ENCODE results near the gene CCDC12. TPM values are rescaled to one million over a fixed set of nuclear protein-coding genes. Genes with fewer than 3 reads are reported as not detected.
A peak's percentile ranks its signal among the peaks of the same experiment; 100 is the strongest.

The CCDC12 gene
- total and polyA plus RNA-seq, 2 donors (not counting 1 experiment from before 2014, with no cell fraction given) = 84.0 to 97.3 TPM

DNA sequence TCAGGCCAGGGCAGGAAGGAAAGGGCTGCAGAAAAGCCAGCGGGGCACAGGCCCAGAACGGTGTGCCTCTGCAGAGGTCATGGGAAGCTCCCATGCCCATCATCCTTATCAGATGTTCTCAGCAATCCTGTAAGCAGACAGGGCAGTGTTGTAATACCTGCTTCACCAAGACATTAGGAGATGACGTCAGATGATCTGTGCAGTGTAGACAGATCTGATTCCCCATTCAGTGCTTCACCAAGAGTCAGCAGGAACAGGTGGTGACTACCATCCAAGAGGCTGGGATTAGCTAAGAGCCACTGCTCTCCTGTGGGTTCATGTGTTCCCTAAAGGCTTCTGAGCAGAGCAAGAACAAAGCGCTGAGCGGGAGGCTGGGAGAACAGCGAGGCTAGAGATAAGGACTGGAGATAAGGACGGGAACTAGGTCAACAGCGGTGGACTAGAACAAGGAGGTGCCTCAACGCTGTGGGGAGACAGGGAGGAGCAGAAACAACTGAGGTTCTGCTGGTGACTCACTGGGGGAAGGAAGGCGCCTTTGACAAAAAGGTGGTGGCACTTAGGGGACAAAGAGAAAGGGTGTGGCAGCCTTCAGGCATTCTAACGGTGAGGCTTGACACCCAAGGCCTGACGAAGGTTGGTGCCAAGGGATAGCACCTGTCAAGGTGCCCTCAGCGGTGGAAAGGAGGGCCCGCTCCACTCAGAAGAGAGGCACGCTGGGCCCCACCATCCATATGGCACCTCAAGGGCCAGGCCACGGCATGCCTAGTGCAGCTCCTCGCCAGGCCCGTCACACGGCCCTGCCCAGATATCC is 28.4 kb downstream of the CCDC12 start:
- Histone ChIP-seq H3K27me3 (replicated peaks in 1 of 4; ENCODE audit: control extremely low read depth in 1 of 4, control insufficient read depth in 3 of 4, insufficient read depth in 4 of 4, low read length in 3 of 4) (no peaks in the 10 kb centered on the region), H3K4me3 (ENCODE audit: control extremely low read depth in 1 of 5, extremely low read depth in 1 of 5, insufficient read depth in 1 of 5, low read depth in 2 of 5, low read length in 4 of 5) (no peak overlapping the region), H3K27ac (ENCODE audit: low read length in 2 of 2) (peak overlapping the region in 1 of 2 donors; percentile 13), H3K9me3 (ENCODE audit: control extremely low read depth in 1 of 3, control insufficient read depth in 2 of 3, insufficient read depth in 1 of 3, low read length in 2 of 3) (no peaks in the 10 kb centered on the region), H2AFZ (ENCODE audit: insufficient read depth, low read depth, low read length, poor library complexity, severe bottlenecking) (no peak overlapping the region), H3K79me2 (ENCODE audit: control insufficient read depth, insufficient read depth, low read length) (peaks cover 97% of the 10 kb centered on the region), H3K4me2 (replicated peaks; ENCODE audit: low read depth, low read length, poor library complexity, severe bottlenecking) (peak overlapping the region; percentile 42), H4K20me1 (ENCODE audit: control insufficient read depth, insufficient read depth, low read length, poor library complexity, severe bottlenecking) (peaks cover 94% of the 10 kb centered on the region), H3K9ac (ENCODE audit: low read length) (no peak overlapping the region), H3K4me1 (ENCODE audit: control insufficient read depth in 2 of 2, insufficient read depth in 2 of 2, low read length in 2 of 2) (peaks cover 55 to 81% of the 10 kb centered on the region in 2 donors), H3K36me3 (replicated peaks in 1 of 2; ENCODE audit: control extremely low read depth in 1 of 2, control insufficient read depth in 1 of 2, extremely low read depth in 1 of 2, insufficient read depth in 2 of 2, low read length in 1 of 2) (peaks cover 0 to 42% of the 10 kb centered on the region in 2 experiments)
- intact Hi-C loops (cut with micrococcal nuclease) = no loop called here
- ChIA-PET POLR2A (no interaction called here), CTCF (no interaction called here)
- H3K4me3 Mint-ChIP-seq = peak overlapping the region; percentile 33
- no peaks in the 10 kb centered on the region for H3K27me3 Mint-ChIP-seq
- no peak for DNase-seq
- no peak for ATAC-seq (ENCODE audit: low read depth)
- TF ChIP-seq, protein P1, sequence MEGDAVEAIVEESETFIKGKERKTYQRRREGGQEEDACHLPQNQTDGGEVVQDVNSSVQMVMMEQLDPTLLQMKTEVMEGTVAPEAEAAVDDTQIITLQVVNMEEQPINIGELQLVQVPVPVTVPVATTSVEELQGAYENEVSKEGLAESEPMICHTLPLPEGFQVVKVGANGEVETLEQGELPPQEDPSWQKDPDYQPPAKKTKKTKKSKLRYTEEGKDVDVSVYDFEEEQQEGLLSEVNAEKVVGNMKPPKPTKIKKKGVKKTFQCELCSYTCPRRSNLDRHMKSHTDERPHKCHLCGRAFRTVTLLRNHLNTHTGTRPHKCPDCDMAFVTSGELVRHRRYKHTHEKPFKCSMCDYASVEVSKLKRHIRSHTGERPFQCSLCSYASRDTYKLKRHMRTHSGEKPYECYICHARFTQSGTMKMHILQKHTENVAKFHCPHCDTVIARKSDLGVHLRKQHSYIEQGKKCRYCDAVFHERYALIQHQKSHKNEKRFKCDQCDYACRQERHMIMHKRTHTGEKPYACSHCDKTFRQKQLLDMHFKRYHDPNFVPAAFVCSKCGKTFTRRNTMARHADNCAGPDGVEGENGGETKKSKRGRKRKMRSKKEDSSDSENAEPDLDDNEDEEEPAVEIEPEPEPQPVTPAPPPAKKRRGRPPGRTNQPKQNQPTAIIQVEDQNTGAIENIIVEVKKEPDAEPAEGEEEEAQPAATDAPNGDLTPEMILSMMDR (IDR thresholded peaks at IDR 0.05) = no peak
- no peak for TF ChIP-seq EZH2 (IDR thresholded peaks at IDR 0.05; ENCODE audit: borderline replicate concordance, insufficient read depth, low read depth, low read length, poor library complexity, severe bottlenecking)
- H3K9me3 Mint-ChIP-seq (ENCODE audit: insufficient read depth) = no peaks in the 10 kb centered on the region
- H3K27ac Mint-ChIP-seq = peak overlapping the region; percentile 83
- H3K4me1 Mint-ChIP-seq = peaks cover 89% of the 10 kb centered on the region
- 68% methylated on average over 19 of the region's 19 CpGs for WGBS (ENCODE audit: insufficient coverage)

DNA sequence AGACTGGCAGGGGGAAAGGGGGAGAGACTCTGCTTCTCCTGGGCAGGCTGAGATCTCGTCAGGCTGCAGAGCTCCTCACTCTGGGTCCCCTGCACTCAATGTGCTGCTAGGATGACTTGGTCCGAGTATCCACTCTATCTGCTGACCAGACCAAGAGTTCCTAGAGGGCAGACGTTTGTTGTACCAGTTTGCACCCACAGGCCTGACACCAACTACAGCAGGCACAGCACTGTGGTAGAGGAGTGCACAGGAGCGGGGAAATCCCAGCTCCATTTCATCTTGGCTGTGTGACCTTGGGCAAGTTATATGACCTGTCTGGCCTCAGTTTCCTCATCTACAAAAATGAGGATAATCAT is 29.0 kb downstream of the CCDC12 start:
- no peaks in the 10 kb centered on the region for H3K9me3 ChIP-seq (ENCODE audit: control extremely low read depth in 1 of 3, control insufficient read depth in 2 of 3, insufficient read depth in 1 of 3, low read length in 2 of 3)
- TF ChIP-seq EZH2 (IDR thresholded peaks at IDR 0.05; ENCODE audit: borderline replicate concordance, insufficient read depth, low read depth, low read length, poor library complexity, severe bottlenecking) = no peak
- TF ChIP-seq, protein P1 (IDR thresholded peaks at IDR 0.05) = no peak

More for the DNA sequence above, 29.0 kb downstream of the CCDC12 start:
- Mint-ChIP-seq H3K27ac (peak overlapping the region; percentile 67), H3K4me1 (peaks cover 89% of the 10 kb centered on the region), H3K27me3 (no peaks in the 10 kb centered on the region), H3K9me3 (ENCODE audit: insufficient read depth) (no peaks in the 10 kb centered on the region), H3K4me3 (peak overlapping the region; percentile 33)
- POLR2A ChIA-PET = no interaction called here
- CTCF ChIA-PET = interaction anchor here (1.4 to 1.5 kb wide), 2 partner anchors 14 to 24 kb away, joined by 4 read pairs; no protein-coding TSS in a partner anchor
- intact Hi-C loops (cut with micrococcal nuclease) = no loop called here
- Histone ChIP-seq H3K4me3 (ENCODE audit: control extremely low read depth in 1 of 5, extremely low read depth in 1 of 5, insufficient read depth in 1 of 5, low read depth in 2 of 5, low read length in 4 of 5) (no peak overlapping the region), H3K79me2 (ENCODE audit: control insufficient read depth, insufficient read depth, low read length) (peaks cover 97% of the 10 kb centered on the region), H3K9ac (ENCODE audit: low read length) (no peak overlapping the region), H2AFZ (ENCODE audit: insufficient read depth, low read depth, low read length, poor library complexity, severe bottlenecking) (no peak overlapping the region), H3K4me2 (replicated peaks; ENCODE audit: low read depth, low read length, poor library complexity, severe bottlenecking) (peak overlapping the region; percentile 42), H3K27ac (ENCODE audit: low read length in 2 of 2) (peak overlapping the region in 1 of 2 donors; percentile 60), H4K20me1 (ENCODE audit: control insufficient read depth, insufficient read depth, low read length, poor library complexity, severe bottlenecking) (peaks cover 94% of the 10 kb centered on the region), H3K4me1 (ENCODE audit: control insufficient read depth in 2 of 2, insufficient read depth in 2 of 2, low read length in 2 of 2) (peaks cover 48 to 74% of the 10 kb centered on the region in 2 donors), H3K36me3 (replicated peaks in 1 of 2; ENCODE audit: control extremely low read depth in 1 of 2, control insufficient read depth in 1 of 2, extremely low read depth in 1 of 2, insufficient read depth in 2 of 2, low read length in 1 of 2) (peaks cover 0 to 46% of the 10 kb centered on the region in 2 experiments), H3K27me3 (replicated peaks in 1 of 4; ENCODE audit: control extremely low read depth in 1 of 4, control insufficient read depth in 3 of 4, insufficient read depth in 4 of 4, low read length in 3 of 4) (no peaks in the 10 kb centered on the region)
- no CpG with 5 or more reads among the region's 4 CpGs for WGBS (ENCODE audit: insufficient coverage)
- ATAC-seq (ENCODE audit: low read depth) (no peak), DNase-seq (no peak)

All from B cell (primary cell).